Posterior cingulate gyrus (tissue), 11 donors: ENCODE results near the gene PRMT3.
"Not testable (repeated sequence)": the region's sequence is repeated elsewhere in the genome, so short reads cannot be mapped to it uniquely, and the experiment has no call there.

Experiments
- DNase-seq, 10 donors: peaks; one replicate each; pipeline versions ENCODE4 v3.0.0 to v3.0.0-alpha.2; 2020 to 2021; ENCODE audit warnings: mixed read lengths in 3 of 10
- intact Hi-C: fragments of 100-400 bp; cut with DNase I; formaldehyde crosslinking; loops from one replicate; pipeline ENCODE4 v1.15.1; 2023

Gene PRMT3

DNA sequence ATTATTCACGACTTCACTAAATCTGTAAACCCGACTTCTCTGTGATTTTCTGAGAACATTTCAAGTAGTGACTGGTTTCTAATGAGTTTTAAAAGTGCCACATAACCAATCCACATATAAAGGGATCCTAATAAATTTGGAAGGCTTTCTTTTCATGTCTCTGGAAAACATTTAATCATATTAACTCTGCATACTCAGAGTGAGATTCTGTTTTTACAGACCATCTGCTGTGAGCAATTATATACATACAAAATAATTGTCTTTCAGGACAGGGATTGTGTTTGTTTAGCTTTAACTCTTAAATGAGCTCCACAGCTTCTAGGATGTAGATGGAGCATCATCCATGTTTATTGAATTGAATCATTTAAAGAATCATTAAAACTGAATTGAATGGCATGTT is 65.1 kb downstream of the PRMT3 start:
- no peak for DNase-seq
- intact Hi-C loops: no loop called here

DNA sequence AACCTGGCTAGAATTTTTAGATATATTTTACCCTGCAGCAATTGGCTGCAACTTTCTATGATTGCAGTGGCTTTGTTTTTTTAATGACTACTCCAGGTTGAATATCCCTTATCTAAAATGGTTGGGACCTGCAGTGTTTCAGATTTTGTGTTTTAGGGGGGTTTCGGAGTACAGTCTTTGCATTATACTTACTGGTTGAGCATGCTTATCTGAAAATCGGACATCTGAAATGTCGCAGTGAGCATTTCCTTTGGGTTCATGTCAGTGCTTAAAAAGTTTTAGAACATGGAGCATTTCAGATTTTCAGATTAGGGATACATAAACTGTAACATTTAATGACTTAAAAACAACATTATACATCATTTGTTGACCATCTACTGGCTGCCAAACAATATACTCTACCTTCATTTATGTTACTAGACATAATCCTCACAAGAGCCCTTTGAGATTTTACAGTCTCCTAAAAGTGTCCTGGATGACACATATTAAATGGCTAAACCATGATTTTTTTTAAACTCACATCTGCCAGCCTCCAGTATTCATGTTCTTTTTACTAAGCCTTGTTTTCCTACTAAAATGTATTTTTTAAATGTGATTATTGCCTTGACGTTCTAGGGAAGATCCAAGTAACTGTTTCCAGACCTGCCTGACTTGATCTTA is 66.3 kb downstream of the PRMT3 start:
- intact Hi-C loops: no loop called here
- no peak for DNase-seq

DNA sequence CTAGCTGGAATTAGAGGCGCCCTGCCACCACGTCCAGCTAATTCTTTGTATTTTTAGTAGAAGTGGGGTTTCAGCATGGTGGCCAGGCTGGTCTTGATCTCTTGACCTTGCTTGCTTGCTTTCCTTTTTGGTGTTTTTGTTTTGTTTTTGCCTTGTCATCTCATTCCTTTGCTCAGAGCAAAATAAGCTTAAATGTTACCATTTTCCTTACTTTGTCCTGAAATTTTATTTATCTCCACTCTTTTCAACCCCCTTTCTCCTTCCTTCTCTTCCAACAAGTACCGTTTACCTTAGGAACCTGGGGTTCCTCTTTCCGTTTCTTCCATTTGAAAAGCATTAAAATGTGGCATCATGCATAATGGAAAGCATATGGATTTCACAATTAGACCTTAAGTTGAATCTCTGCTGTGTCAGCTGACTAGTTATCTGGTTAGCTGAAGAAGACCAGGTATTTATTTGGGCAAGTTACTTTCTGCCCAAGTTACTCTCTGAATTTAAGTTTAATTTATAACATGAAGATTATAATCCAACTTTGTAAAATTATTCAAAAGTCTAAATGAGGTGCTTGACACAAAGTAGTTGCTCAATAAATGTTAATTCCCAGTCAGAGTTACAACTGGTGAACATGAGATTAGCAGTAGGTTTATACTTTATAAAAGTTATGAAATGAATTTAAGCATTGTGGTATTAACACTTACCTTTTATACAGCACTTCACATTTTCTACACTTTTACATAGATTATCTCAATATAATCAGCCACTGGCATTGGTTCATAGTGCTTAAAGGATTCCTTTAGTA is 69.7 kb downstream of the PRMT3 start:
- intact Hi-C loops: no loop called here
- DNase-seq: no peak

DNA sequence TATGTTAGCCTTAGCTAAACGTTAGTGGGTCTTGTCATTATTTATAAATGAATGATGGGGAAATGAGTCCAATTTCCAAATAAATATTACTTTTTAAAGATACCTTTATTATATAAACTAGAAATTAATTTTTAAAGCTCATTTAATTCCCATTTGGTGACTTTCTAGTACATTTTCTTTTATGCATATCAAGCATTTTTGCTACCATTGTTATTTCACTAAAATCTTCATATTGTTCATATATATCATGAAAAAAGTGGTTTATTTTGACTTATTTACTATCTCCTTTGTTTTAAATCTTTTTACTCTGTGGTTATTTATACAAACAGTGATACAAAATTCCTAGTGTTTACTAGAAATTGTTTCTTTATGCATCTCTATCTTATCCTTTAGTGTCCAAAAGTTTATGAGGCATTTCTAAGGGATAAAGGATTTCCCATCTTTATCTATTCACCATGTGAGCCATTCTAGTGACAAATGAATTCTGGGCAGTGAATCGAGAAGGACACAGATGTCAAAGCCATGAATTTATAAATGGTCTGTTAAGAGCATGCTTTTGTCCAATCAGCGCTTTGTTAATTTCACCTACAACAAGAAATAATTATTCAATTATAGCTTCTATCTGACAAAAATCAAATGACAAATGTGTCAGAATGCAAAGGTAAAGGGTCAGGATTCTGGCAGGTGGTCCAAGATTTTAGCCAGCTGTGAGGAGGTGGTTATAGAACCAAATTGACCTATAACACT is 70.6 kb downstream of the PRMT3 start:
- intact Hi-C loops: no loop called here

DNA sequence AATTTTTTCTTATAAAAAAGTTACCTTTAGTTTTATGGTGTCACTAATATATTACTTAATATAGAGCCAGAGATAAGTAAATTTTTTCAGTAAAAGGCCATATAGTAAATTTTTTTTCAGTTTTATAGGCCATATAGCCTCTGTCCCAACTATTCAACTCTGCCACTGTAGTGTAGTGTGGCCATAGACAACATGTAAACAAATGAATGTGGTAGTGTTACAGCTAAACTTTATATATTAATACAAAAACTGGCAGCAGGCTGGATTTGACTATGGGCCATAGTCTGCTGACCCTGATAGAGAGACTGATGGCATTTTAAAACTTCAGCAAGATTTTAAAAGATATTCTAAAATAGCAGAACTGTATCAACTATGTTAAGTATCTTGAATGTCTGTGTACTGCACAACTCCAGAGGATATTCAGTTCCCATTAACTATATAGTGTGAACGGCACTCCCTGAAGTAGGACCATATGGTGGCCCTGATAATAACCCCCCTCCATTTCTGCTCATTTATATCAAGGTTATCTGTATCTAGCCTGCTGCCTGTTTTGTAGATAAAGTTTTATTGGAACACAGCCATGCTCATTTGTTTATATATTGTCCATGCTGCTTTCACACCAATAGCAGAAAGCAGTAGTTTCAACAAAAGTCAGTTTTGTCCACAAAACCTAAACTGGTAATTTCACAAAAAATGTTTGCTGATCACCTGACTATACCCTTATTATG is 71.6 kb downstream of the PRMT3 start:
- no peak for DNase-seq
- intact Hi-C loops: no loop called here

More for the DNA sequence above, 70.6 kb downstream of the PRMT3 start:
- DNase-seq: no peak

DNA sequence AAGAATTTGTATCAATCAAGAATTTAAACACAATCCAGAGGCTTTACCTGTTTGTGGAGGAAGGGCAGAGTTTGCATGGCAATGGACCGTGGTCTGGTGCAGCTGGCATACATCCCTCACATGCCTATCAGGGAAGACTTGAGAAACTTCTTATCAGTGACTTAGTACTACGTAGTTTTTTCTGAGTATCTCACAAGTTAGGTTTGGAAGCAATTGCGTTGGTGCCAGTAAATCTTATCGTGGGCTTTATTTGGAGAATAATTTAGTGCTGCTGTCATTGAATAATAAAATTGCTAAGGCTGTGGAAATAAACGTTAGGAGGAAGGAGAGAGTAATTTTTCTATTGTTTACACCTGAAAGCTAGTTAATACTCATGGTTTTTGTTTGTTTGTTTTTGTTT is 72.3 kb downstream of the PRMT3 start:
- intact Hi-C loops: no loop called here

DNA sequence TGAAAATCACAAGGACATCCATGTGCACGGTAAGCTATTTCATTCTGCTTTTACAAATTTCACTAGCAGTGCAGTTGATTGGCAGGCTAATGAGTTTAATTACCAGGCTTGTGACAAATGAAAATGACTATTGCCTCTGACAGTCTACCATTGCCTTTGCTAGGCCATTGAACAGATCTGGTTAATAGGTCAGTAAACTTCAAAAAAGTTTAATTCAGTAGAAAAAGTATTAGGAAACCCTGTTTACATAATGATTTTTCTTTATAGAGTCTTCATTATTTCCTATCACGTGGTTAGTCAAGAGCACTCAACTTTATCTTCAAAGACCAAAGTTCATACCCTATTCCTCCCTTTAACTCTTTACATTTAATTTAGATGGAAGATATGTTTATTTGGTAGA is 77.0 kb downstream of the PRMT3 start:
- intact Hi-C loops: no loop called here
- DNase-seq: no peak

More for the DNA sequence above, 72.3 kb downstream of the PRMT3 start:
- DNase-seq: no peak

DNA sequence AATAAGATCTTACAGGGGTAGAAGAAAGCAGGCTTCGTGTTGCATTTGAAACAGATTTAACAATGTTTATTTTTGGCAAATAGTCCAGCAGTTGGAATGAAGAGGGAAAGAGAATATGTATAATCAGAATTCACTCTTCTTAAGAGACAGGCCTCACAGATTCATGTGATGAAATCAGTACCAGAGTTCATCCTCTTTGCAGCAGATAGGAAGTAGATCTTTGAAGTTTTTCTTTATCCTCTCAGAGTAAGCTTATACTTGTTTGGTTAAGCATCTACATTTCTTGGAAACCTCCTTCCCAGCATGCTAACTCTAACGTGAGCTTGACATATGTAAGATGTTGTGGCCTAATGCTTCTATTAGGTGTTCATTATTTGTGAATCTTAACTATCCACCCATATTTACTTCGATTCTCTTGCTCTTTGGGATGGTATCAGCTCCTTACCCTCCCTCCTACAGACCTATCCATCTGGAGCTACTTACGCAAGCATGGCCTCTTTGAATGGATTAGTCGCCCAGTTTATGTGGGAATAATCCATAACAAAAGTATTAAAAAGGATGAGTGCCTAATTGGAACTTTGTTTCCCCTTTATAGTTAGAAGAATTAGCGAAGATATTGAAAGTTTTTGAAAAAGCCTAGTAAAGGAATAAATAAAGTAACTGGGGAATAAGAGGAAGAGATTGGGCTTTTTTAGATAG is 80.1 kb downstream of the PRMT3 start:
- intact Hi-C loops: no loop called here
- DNase-seq: no peak

DNA sequence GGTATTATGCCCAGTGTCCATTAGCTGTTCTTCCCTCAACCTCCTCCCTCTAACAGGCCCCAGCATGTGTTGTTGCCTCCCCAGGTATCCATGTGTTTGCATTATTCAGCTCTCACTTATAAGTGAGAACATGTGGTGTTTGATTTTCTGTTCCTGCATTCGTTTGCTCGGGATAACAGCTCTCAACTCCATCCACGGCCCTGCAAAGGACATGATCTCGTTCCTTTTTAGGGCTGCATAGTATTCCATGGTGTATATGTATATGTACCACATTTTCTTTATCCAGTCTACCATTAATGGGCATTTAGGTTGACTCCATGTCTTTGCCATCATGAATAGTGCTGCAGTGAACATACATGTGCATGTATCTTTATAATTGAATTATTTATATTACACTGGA is 82.8 kb downstream of the PRMT3 start:
- intact Hi-C loops: no loop called here
- DNase-seq: no peak

DNA sequence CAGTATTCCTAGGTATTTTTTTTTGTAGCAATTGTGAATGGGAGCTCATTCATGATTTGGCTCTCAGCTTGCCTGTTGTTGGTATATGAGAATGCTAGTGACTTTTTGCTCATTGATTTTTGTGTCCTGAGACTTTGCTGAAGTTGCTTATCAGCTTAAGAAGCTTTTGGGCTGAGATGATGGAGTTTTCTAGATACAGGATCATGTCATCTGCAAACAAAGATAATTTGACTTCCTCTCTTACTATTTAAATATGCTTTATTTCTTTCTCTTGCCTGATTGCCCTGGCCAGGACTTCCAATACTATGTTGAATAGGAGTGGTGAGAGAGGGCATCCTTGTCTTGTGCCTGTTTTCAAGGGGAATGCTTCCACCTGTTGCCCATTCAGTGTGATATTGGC is 84.4 kb downstream of the PRMT3 start:
- DNase-seq, intact Hi-C loops: not testable (repeated sequence)

DNA sequence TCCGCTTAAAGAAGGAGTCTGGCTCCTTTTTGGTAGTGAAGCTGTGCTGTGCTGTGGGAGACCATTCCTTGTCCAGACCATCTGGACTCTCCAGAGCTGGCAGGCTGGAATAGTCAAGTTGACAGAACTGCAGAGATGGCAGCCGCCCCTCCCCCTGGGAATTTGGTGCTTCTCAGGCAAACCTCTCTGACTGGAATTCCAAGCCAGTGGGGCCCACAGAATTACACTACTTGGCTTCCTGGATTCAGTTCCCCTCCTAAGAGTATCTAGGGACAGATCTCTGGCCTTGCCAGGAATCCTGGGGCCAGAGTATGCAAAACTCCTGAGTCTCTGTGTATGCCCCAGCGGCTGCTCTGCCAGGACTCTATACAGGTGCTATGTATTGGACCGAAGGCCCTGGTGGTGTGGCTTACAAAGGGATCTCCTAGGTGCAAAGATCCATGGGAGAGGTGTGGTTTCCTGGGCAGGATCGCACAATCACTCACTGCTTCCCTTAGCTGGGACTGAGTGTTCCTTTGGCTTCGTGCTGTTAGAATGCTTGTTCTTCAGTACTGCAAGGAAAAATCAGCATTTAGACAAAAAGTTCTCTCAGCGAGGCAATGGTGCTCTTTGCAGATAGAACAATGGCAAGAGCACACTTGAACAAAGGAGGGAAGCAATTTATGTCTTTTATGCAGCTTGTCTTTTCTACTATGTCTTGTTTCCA is 86.8 kb downstream of the PRMT3 start:
- DNase-seq: peak in 5 of 10 donors; percentile 7 to 71 (median 24)
- intact Hi-C loops: no loop called here

DNA sequence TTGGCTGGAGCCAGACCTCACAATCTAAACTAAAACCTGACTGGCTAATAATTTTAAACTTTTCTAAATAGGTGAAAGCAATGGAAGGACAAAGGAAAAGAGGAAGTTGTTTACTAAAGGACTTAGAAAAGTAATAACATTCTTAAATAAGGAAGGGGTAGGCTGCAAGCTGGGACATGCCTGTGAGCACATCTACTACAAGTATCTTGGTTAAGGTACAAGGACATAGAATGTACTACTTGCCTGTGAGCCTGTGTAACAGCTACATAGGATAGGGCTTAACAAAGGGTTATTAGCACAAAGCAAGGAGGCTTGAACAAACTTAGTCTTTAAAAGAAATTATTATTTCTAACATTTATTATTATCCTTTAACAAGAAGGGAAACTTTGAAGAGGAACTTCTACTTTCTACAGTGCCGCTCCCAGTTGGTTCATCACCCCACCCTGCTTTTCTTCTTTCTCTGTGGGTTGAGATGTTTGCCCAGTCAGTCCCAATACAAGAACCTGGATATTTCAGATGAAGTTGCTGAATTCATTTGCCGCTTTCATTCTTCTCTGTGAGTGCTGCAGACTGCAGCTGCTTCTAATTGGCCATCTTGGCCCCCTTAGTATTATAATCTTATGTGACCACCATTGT is 87.5 kb downstream of the PRMT3 start:
- no peak for DNase-seq
- intact Hi-C loops: no loop called here

DNA sequence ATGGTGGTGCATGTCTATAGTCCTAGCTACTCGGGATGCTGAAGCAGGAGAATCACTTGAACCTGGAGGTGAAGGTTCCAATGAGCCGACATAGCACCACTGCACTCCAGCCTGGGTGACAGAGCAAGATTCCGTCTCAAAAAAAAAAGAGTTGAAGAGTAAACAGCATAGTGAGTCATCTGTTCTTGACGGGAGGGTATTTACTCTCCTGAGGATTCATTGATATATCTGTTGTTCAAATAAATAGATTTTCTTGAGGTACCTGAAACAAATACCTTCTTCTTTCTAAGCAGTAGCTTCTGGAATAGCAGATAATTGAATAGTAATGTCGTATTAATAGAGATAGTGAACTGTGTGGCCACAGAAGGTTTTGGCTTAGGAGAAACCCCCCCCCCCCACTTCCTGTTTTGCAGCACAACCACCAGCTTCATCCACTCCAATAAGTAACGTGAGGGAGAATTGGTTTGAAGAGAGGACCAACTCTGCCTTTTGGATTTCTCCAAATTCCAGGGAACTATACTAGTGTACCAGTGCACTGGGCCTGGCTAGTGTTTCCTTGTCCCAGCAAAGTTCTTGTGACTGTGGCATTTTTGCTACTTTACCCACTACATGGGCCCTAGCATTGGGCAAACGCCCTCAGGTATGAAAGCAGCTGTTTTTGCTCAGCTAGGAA is 90.0 kb downstream of the PRMT3 start:
- intact Hi-C loops: no loop called here
- DNase-seq: no peak

DNA sequence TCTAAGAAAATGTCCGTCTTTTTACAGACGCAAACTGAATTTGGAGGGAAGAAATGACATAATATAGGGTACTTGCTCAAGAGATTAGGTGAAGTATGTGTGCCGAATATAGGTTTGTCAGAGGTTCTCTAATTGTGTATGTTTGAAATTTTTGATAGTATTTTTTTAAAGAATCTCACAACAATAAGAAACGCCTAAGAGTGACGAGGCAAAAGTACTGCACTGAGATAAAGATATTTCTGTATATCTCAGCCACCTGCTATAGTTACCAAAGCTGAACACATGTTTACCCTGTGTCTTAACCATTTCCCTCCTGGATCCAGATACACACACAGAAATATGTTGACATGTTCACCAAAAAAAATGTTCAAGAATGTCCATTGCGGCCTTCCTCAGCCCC is 92.0 kb downstream of the PRMT3 start:
- no peak for DNase-seq
- intact Hi-C loops: no loop called here

DNA sequence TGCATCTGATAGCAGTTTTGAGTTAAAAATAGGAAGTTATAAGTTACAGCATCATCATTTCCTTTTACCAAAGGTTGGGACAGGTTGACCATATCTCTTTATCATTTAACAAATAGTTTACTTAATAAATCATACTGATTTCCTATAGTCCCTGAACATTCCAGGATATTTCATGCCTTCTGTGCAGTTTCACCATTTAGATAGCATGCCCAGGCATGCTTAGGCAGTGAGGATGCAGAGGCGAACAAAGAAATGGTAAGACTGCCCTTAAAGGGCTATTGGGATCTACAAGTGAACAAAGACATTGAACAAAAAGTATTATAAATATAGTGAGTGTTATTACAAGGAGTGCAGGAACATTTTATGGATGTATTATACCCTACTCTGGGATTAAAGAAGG is 96.4 kb downstream of the PRMT3 start:
- intact Hi-C loops: no loop called here
- DNase-seq: no peak

DNA sequence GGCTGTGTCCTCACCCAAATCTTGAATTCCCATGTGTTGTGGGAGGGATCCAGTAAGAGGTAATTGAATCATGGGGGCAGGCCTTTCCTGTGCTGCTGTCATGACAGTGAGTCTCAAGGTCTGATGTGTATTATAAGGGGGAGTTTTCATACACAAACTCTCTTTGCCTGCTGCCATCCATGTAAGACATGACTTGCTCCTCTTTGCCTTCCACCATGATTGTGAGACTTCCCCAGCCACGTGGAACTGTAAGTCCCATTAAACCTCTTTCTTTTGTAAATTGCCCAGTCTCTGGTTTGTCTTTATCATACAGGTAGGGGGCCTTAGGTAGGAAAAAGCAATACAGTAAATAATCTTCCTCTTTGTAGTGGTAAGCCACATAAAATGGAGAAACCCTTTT is 96.9 kb downstream of the PRMT3 start:
- DNase-seq, intact Hi-C loops: not testable (repeated sequence)

DNA sequence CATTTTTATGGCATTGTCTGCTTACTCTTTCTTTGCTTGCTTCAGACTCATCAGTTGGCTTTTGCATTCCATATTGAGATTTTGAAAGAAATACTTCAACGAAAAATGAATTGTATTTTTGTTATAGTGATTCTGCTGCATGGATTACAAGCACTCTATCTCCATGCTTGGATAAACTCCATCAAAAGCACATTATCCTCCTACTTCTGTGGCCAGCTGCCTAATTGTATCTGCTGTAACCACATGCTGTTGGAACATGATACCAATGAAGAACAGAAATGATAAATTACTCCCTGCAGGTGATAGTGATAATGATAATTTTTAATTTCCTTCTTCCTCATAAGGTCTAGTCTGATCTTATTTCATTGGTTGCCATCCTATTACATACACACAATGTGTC is 100.8 kb downstream of the PRMT3 start:
- DNase-seq: no peak

DNA sequence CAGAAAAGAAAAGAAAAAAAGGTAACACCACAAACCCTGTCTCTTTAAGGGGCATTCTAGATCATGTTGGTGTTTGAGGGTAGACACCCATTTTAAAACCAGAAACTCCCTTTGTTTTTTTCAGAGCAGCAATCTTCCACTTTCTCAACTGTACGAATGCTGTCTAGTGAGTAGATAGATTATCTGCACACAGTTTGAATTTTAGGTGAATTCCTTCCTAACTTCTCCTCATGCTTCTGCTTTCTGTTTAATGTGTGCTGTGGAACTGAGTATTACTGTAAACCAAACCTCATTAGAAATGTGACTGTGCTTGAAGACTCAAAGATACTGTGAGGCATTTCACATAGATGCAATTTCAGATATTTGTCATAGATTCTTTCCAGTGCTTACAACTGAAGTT is 102.4 kb downstream of the PRMT3 start:
- no peak for DNase-seq
- intact Hi-C loops: no loop called here

More for the DNA sequence above, 100.8 kb downstream of the PRMT3 start:
- intact Hi-C loops: no loop called here

DNA sequence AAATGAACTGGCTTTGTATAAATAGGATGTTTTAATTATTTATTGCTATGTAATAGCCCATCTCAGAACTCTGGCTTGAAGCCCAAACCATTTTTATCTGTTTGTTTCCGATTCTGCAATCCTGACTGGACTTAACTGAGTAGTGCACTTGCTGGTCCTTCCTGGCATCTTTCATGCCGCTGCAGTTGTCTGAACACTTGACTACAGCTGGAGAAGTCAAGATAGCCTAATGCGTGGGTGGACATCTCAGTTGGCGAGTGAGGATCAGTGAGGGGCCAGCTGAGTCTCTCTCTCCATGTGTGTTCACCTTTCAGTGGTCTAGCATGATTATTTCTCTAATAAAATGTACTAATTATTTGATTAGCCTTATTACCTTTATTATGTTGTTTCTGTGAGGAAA is 105.8 kb downstream of the PRMT3 start:
- intact Hi-C loops: no loop called here
- no peak for DNase-seq
